Endothelial cell of umbilical vein (primary cell): ENCODE results near the gene TMEM132E. TPM values are rescaled to one million over a fixed set of nuclear protein-coding genes. Genes with fewer than 3 reads are reported as not detected.

Source experiments
- BruUV-seq: library from RNA; stranded (reverse); fragments of 400-500 nt; replicated peaks from 2 replicates; lab custom pipeline; 2021; lab: Mats Ljungman, UMichigan
- CTCF ChIA-PET: fragments of 300-600, 350-600 bp; sonication (Branson Sonifier 250); formaldehyde crosslinking; loops from one replicate; lab custom pipeline; 2021; ENCODE audit warnings: antibody characterized with exemption, inconsistent platforms; lab: Charles Lee
- POLR2A ChIA-PET: fragments of 300-600, 350-600 bp; sonication (Branson Sonifier 250); formaldehyde crosslinking; loops from one replicate; lab custom pipeline; 2021; ENCODE audit warnings: antibody characterized with exemption, inconsistent platforms; lab: Charles Lee
- DNase-seq: peaks from one replicate; pipeline ENCODE4 v3.0.0-alpha.2; 2011; ENCODE audit warnings: low read depth, low spot score
- FAIRE-seq: peaks from 2 replicates; lab custom pipeline; 2011; peaks lifted over from hg19 to GRCh38; lab: Jason Lieb, UNC
- H2AFZ ChIP-seq: 2 replicates; pipeline ENCODE4 v1.6.0; 2012; ENCODE audit warnings: low read depth, low read length, control low read depth, inconsistent platforms
- H3K27ac ChIP-seq: 2 replicates; pipeline ENCODE4 v1.5.1; 2011; ENCODE audit warnings: low read depth, mild to moderate bottlenecking, control low read depth, low read length, moderate library complexity; ENCODE audit not compliant: insufficient read depth
- H3K27me3 ChIP-seq, 2 experiments: 2 replicates each; pipeline versions ENCODE4 v1.6.0 to v1.6.1; 2011; ENCODE audit warnings: low read length in 2 of 2, mixed read lengths in 1 of 2; ENCODE audit not compliant: control insufficient read depth in 2 of 2, insufficient read depth in 2 of 2
- H3K36me3 ChIP-seq, 2 experiments: 2 replicates in 1 of 2; 3 replicates in 1 of 2; pipeline ENCODE4 v1.5.1; 2011; ENCODE audit warnings: low read length in 2 of 2, mild to moderate bottlenecking in 1 of 2, moderate library complexity in 1 of 2; ENCODE audit not compliant: control insufficient read depth in 2 of 2, insufficient read depth in 2 of 2; ENCODE audit errors: extremely low read depth in 1 of 2
- H3K4me1 ChIP-seq: 3 replicates; pipeline ENCODE4 v1.5.1; 2011; ENCODE audit warnings: mild to moderate bottlenecking, low read length; ENCODE audit not compliant: control insufficient read depth, insufficient read depth; ENCODE audit errors: extremely low read depth
- H3K4me2 ChIP-seq: 2 replicates; pipeline ENCODE4 v1.6.1; 2011; ENCODE audit warnings: low read length, control low read depth, mixed read lengths; ENCODE audit not compliant: insufficient read depth
- H3K4me3 ChIP-seq, 3 experiments: fragments of 200-600 bp in 1 of 3; sonication (generic), shearing (Covaris generic) in 1 of 3; replicated peaks in 1 of 3; 2 replicates each; pipeline ENCODE4 v1.5.1; 2011 to 2016; ENCODE audit warnings: control low read depth in 3 of 3, low read length in 3 of 3, mild to moderate bottlenecking in 2 of 3, inconsistent platforms in 1 of 3, low read depth in 1 of 3, moderate library complexity in 1 of 3; ENCODE audit not compliant: insufficient read depth in 1 of 3
- H3K79me2 ChIP-seq: 2 replicates; pipeline ENCODE4 v1.6.0; 2012; ENCODE audit warnings: low read length, inconsistent platforms; ENCODE audit not compliant: control insufficient read depth, insufficient read depth
- H3K9ac ChIP-seq: replicated peaks from 2 replicates; pipeline ENCODE3; 2011; ENCODE audit warnings: low read length, control low read depth; ENCODE audit not compliant: insufficient read depth; ENCODE audit errors: extremely low read depth
- H3K9me1 ChIP-seq: replicated peaks from 3 replicates; pipeline ENCODE4 v1.6.0; 2011; ENCODE audit warnings: mild to moderate bottlenecking, low read length; ENCODE audit not compliant: control insufficient read depth, insufficient read depth; ENCODE audit errors: extremely low read depth
- H3K9me3 ChIP-seq: replicated peaks from 2 replicates; pipeline ENCODE4 v1.5.1; 2012; ENCODE audit warnings: low read length, inconsistent platforms; ENCODE audit not compliant: control insufficient read depth, insufficient read depth
- H4K20me1 ChIP-seq: replicated peaks from 2 replicates; pipeline ENCODE3; 2011; ENCODE audit warnings: mild to moderate bottlenecking, low read length; ENCODE audit not compliant: control insufficient read depth, insufficient read depth; ENCODE audit errors: extremely low read depth
- CTCF ChIP-seq, 2 donors: IDR thresholded peaks; 1 replicate in 1 of 2; 2 replicates in 1 of 2; pipeline ENCODE4 v1.5.1; 2011; ENCODE audit warnings: low read length in 2 of 2, mild to moderate bottlenecking in 2 of 2, moderate library complexity in 2 of 2, control low read depth in 1 of 2, inconsistent platforms in 1 of 2, low read depth in 1 of 2; ENCODE audit not compliant: insufficient read depth in 1 of 2; ENCODE audit errors: extremely low read depth in 1 of 2
- EZH2 ChIP-seq: IDR thresholded peaks from 2 replicates; pipeline ENCODE4 v1.6.1; 2012; ENCODE audit warnings: borderline replicate concordance, low read depth, mild to moderate bottlenecking, moderate library complexity, low read length, inconsistent platforms; ENCODE audit not compliant: severe bottlenecking
- FOS ChIP-seq: IDR thresholded peaks from 2 replicates; pipeline ENCODE4 v1.6.1; 2011; ENCODE audit warnings: mild to moderate bottlenecking, low read length, moderate library complexity, borderline replicate concordance; ENCODE audit not compliant: insufficient read depth
- GATA2 ChIP-seq: IDR thresholded peaks from 2 replicates; pipeline ENCODE4 v1.7.0; 2011; ENCODE audit warnings: low read depth, mild to moderate bottlenecking, moderate library complexity, mixed read lengths, low read length; ENCODE audit not compliant: insufficient read length, insufficient read depth
- JUN ChIP-seq: IDR thresholded peaks from 2 replicates; pipeline ENCODE4 v1.6.1; 2011; ENCODE audit warnings: borderline replicate concordance, low read depth; ENCODE audit not compliant: insufficient read length, insufficient read depth
- MYC ChIP-seq: IDR thresholded peaks from one replicate; pipeline ENCODE4 v1.6.1; 2011; ENCODE audit warnings: mild to moderate bottlenecking, low read depth, low read length
- POLR2A ChIP-seq: IDR thresholded peaks from 2 replicates; pipeline ENCODE4 v1.6.1; 2012; ENCODE audit warnings: low read depth, mild to moderate bottlenecking, control low read depth, low read length
- POLR2AphosphoS5 ChIP-seq: IDR thresholded peaks from 2 replicates; pipeline ENCODE4 v1.6.1; 2012; ENCODE audit warnings: low read depth, mild to moderate bottlenecking, control low read depth, low read length, moderate library complexity; ENCODE audit not compliant: insufficient read depth
- dilution Hi-C: fragments of 300-500 bp; cut with MboI; formaldehyde crosslinking; loops from one replicate; pipeline ENCODE4 v1.15.0; 2019; ENCODE audit warnings: low sequenced_read_pairs; ENCODE audit not compliant: extremely low pct_ligation_motif_present
- intact Hi-C: fragments of 100-400 bp; cut with micrococcal nuclease; formaldehyde crosslinking; loops from one replicate; pipeline ENCODE4 v1.10.0; 2022
- polyA plus RNA-seq, 4 experiments: library from polyadenylated mRNA; depleted of rRNA in 3 of 4; stranded (reverse) in 3 of 4; unstranded in 1 of 4; fragments of >200 nt; gene quantifications; 2 replicates each; pipeline versions ENCODE4 v1.2.1 to v1.2.3, GENCODE V29; 2011 to 2012; ENCODE audit warnings: missing spikeins in 1 of 4
- total RNA-seq: library from RNA; stranded (reverse); gene quantifications from 2 replicates; pipeline ENCODE4 v1.2.3, GENCODE V29; 2021
- TF ChIP-seq, protein P1 (sequence below): IDR thresholded peaks from 2 replicates; pipeline ENCODE4 v1.6.1; 2011; ENCODE audit not compliant: insufficient read depth, insufficient read length

Gene TMEM132E
- total and polyA plus RNA-seq, 2 donors (not counting 3 experiments of a cell fraction or from before 2014, with no cell fraction given) = not detected

DNA sequence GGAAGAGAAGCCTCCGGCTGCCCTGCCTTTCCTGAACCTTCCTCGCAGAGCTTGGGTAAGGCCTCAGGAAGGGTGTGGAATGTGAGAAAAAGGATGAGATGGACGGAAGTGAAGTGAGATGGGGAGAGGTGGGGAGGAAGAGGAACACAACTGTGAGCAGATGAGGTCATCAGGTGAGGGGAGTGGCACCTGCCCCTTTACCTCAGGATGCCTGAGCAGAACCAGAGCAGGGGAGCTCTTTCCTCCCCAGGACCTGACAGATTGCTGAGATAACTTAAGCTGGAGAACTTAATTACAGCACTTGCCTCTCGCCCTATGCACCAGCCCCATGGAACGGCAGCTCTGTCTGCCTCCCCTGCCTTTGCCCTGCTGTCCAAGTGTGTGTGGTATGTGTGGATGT is 29.8 kb downstream of the TMEM132E start:
- Histone ChIP-seq H3K36me3 (no peaks in the 10 kb centered on the region), H3K4me2 (no peak overlapping the region), H3K79me2 (no peaks in the 10 kb centered on the region), H3K4me1 (no peaks in the 10 kb centered on the region), H3K4me3 (no peak overlapping the region), H3K9me1 (no peaks in the 10 kb centered on the region), H3K9me3 (no peaks in the 10 kb centered on the region), H2AFZ (no peak overlapping the region), H3K27ac (no peak overlapping the region), H4K20me1 (no peaks in the 10 kb centered on the region), H3K9ac (no peak overlapping the region), H3K27me3 (no peaks in the 10 kb centered on the region)
- dilution Hi-C loops = no loop called here
- intact Hi-C loops = no loop called here
- TF ChIP-seq, protein P1, sequence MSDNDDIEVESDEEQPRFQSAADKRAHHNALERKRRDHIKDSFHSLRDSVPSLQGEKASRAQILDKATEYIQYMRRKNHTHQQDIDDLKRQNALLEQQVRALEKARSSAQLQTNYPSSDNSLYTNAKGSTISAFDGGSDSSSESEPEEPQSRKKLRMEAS = no peak
- TF ChIP-seq POLR2A = no peak
- TF ChIP-seq MYC = no peak
- TF ChIP-seq GATA2 = no peak
- no peak for TF ChIP-seq EZH2
- no peak for TF ChIP-seq POLR2AphosphoS5
- no peak for TF ChIP-seq CTCF (IDR thresholded peaks at IDR 0.05; ENCODE audit: extremely low read depth in 1 of 2, insufficient read depth in 1 of 2, low read depth in 1 of 2, low read length in 2 of 2)
- TF ChIP-seq JUN = no peak
- TF ChIP-seq FOS = no peak
- no TSS peak for BruUV-seq
- no peak for FAIRE-seq
- ChIA-PET POLR2A (no interaction called here), CTCF (interaction anchor here (1.4 kb wide), 1 partner anchor 24 kb away, joined by 3 read pairs; no protein-coding TSS in a partner anchor)
- DNase-seq = no peak
